Activated CD4-positive, alpha-beta T cell treated with anti-CD3 and anti-CD28 coated beads for 4 hours (primary cell): Measurements from ENCODE around the gene FAM151A.

Experiments
- DNase-seq, 2 donors: peaks; one replicate each; pipeline ENCODE4 v3.0.0-alpha.2; 2020

The FAM151A gene

DNA sequence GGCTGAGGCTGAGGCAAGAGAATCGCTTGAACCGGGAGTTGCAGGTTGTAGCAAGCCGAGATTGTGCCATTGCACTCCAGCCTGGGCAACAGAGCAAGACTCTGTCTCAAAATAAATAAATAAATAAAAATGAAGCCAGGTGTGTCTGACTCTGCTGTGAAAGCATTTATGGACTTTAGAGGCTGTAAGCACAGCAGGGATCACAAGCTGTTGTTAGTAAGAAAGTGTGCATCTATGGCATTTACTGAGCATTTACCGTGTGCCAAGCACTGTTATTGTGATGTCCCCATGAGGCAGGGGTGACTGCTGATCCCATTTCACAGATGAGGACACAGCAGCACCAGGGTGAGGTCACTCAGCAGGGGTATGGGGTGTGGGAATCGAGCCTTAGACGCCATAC is 20.1 kb downstream of the FAM151A start:
- DNase-seq: no peak

DNA sequence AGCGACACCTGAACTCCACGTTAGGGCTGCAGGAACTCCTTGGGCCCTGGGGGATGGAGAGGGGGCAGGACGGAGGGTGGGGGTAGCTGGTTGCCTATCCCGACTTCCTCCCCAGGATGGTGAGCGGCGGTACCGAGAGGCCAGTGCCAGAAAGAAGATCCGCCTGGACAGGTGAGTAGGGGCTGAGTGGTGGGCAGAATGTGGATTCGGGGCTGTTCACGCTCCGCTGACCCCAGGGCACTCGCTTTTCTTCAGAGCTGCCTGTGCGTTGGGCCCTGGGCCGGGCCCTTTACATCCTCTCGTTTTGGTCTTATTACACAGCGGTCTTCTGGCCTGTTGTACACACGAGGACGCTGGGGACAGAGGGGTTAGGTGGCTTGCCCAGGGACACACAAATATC is 20.8 kb downstream of the FAM151A start:
- DNase-seq: no peak

DNA sequence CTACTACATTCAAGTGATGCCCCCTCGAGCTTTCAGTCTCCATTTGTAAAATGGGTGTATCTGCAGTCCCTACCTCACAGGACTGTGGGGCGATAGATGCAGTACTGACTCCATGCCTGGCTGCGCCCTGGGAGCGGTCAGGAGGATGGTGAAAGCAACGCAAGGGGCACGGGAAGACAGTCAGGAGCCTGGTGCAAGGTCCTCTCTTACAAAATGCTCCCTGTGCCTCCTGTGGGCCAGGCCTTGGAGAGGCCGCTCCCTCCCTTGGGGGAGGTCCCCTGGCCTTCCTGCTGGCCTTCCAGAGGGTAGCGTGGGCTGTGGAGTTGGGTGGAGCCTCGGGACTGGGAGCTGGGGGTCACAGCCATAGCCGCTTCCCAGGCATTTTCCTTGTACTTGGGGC is 21.6 kb downstream of the FAM151A start:
- DNase-seq: no peak

DNA sequence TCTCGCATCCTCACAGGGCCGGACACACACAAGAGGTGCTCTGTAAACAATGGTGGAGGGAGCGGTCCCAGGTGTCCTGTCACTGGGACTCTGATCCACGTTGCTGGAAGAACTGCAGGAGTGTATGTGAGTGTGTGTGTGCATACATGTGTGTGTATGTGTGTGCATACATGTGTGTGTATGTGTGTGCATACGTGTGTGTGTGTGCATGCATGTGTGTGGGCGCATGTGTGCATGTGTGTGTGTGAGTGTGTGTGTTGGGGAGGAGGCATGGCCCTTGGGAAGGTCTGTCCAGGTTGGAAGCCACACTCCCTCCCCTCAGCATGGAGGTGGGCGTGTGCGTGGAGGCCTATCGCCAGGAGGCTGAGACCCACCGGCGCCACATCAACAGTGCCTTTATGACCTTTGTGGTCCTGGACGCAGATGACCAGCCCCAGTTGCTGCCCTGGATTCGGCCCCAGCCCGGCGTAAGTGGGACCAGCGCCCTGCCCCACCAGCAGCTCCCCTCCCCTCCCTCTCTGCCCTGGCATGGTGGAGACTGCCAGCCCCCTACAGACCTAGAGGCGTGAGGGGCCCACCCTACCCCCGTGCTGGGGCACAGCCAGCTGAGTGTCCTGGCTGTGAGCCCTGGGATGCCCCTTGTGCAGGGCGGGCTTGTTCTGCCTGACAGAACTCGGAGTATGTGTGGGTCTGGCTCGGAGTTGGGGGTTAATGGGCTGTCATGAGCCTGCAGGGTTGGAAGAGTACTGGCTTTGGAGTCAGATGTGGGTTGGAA is 22.2 kb downstream of the FAM151A start:
- no peak for DNase-seq

DNA sequence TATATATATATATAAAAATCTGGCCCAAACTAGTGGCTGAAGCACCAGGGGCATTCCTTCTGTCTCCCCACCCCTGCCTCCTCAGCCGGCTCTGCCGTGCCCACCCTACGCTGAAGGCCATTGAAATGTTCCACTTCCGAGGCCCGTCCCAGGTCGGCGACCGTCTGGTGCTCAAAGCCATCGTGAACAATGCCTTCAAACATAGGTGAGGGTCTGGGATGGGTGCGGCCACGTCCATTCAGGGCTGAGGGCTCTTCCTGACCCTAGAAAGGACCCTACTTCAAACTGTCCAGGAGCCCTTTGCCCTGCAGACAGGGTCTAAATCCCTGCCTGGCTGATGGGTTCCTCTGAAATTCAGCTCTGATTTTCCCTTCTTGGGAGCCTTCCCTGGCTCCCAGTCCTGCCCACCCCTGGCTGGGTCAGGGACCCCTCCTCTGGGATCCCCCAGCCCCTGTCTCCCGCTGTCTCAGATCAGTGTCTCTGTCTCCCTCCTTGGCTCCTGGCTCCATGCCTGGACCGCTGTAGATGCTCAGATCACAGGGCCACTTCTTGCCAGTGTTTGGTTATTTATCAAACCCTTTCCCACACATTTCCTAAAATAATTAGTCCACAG is 24.0 kb downstream of the FAM151A start:
- no peak for DNase-seq

DNA sequence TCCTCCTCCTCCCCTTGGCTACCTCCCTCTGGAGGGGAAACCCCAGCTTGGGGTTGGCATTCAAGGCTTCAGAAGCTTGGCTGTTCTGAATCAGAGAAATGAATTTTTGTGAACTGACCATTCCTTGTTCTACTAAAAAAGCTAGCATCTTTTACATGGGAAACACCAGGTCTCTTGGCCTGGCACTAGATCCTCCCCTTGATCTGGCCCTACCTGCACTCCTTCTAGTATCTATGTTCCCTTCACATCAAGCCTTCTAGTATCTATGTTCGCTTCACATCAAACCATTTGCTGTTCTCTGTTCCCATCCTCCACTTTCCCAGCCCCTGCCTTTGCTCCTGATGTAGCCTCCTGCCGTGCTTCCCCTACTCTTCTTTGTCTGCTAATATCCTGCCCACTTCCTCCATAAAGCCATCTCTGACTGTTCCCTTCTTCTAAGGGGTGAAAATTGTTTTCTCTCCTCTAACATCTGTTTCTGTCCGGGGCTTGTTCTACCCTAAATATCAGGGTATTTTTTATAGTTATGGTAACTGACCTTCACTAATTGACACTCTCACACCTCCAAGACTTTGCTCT is 25.8 kb downstream of the FAM151A start:
- no peak for DNase-seq

DNA sequence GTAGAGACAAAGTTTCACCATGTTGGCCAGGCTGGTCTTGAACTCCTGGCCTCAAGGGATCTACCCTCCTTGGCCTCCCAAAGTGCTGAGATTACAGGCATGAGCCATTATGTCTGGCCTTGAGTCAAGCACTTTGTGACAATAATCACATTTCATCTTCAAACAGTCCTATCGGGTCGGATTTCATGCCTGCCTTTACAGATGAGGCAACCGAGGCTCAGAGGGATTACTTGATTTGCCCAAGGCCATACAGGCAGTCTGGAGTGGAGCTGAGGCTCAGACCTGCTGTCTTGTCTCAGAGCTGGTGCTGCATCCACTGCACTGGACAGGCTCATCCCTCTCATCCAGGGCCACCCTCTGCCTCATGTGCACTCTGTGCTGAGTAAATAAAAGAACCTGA is 26.6 kb downstream of the FAM151A start:
- DNase-seq: no peak

DNA sequence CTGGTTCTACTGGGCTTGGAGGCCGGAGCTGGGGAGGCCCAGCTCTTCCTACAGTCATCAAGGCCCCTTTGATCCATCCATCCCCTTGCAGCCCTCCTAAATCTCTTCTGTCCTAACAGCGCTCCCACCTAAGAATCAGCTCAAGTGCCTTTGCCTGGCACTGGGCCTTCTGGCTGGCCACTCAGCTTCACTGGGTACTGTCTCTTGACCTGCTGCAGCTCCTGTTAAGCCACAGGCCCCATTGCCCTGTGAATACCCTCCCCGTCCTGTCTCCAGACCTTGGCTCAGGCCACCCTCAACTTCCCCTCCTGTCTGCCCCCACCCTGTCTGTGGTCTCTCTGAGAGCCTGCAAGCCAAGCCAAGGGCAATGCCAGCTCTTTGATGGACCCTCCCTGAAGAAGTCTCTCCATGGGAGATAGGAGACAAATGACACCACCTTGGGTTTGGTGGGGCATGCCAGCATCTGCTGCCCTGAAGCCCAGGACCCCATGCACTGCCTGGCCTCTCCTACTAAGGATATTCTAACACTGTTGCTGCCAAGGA is 27.3 kb downstream of the FAM151A start:
- DNase-seq: no peak

DNA sequence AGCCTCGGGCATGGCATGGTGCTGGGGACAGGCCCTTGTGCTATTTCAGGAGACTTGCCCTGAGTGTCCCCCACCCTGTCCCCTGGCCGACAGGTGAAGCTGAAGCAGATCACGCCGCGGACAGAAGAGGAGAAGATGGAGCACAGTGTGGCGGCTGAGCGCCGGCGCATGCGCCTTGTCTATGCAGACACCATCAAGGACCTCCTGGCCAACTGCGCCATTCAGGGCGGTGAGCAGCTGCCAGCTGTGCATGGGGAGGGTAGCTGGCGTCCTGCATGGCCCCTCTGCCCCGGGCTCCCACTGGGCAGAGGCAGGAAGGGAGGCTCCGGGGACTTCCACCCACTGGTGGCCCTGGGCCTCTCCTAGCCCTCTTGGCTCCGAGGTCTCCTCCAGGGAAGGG is 28.9 kb downstream of the FAM151A start:
- no peak for DNase-seq

DNA sequence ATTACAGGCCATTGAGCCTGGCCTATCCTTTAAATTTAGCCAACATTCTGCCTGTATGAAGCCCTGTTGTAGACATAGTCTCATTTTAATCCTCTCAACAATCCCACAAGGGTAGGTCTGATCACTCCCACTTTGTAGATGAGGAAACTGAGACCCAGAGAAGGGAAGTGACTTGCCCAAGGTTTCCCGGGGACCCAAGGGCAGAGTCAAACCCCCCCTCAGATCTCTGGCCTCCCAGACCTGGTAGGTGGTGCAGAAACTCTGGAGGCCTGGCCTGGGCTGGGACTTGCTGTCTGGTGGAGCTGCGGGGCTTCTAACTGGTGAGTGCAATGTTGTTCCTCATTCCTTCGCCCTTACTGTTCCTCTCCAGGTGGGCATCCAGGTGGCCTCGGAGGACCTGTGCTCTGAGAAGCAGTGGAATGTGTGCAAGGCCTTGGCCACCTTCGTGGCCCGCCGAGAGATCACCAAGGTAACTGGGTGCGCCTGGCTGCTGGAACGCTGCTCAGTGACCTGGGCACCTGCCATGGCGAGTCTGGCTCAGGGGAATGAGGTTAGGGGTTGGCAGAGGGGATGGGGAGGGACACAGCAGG is 29.7 kb downstream of the FAM151A start:
- no peak for DNase-seq

DNA sequence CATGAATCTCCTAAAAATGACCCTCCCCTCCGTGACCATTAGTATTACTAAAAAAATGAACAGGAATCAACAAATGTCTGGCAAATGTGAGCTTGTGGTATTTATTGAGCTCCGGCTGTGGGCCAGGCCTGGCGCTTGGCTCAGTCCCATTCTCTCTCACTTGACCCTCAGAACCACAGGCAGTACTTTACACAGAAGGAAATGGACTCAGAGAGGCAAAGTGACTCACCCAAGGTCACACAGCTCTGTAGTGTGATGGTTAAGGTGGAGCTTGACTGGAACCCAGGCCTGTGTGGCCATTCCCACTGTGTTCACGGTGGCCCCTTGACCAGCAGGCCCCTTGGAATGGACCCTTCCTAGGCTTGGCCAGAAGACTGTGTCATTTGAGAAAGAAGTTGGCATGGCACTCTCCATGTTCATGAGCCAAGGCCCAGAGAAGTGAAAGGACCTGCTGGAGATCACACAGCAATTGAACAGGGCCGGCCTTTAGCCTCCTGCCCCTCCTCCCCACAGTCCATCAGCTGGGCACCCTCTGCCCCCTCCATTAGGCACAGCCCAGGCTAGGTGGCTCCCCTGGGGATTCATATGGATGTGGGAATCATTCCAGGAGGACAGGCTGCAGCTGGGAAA is 32.1 kb downstream of the FAM151A start:
- no peak for DNase-seq

DNA sequence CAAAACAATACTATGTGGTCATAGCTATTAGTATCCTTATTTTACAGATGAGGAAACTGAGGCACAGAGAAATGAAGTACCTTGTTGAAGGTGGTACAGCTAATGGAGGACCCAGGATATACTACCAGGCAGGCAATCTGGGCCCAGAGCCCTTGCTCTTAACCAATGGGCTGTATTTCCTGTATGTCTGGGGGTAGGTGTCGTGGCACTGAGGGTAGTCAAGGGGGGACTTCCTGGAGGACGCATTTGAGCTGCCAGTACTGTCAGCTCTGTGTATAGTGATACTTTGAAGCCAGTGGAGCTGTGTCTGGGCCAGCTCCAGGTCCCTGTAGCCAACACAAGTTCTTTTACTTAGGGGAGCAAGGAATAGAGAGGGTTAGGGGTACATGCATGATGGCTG is 34.9 kb downstream of the FAM151A start:
- no peak for DNase-seq

DNA sequence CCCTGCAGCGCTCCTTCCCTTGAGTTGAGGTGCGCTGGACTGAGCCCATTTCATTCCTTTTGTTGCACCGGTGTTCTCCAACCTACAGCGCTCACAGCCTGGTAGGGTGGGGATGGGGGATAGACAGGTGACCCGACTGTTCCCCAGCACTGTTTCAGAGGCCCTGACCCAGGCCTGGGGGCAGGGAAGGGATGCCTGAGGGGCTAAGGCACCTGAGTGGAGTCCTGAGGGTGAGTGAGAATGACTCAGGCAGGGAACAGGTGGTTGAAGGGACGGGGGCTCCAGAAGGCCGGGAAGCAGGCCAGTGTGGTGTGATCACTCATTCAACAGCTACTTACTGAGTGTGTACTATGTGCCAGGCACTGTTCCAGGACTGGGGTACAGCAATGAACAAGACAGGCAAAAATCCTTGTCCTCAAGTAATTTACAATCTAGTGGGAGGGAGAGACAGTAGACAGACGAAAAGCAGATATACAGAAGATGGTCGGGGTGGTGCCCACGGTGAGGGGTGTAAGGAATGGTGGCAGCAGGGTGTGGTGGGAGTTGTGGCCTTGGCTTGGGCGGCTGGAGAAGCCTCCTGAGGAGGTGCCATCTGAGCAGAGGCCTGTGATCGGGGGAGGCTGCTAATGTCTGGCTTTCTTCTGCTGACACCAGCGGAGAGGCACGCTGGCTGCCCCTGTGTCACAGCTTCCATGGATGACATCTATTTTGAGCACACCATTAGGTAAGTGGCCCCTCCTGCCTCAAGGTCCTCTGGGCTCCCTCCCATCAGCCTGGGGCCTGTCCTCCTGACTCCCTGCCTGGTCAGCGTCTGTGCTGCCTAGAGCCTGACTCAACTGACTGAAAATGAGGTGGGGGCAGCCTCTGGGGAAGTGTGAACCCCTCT is 37.9 kb downstream of the FAM151A start:
- DNase-seq: no peak

DNA sequence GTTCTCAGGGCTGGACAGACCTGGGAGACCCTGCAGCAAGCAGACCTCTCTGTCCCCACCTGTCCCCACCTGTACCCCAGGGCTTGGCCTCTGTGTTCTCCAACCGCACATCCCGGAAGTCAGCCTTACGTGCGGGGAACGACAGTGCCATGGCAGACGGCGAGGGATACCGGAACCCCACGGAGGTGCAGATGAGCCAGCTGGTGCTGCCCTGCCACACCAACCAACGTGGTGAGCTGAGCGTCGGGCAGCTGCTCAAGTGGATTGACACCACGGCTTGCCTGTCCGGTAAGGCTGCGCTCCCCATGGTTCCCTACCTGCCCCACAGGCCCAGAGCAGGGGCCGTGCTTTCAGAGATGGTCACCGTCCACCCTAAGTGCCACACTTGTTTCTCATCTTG is 38.8 kb downstream of the FAM151A start:
- no peak for DNase-seq

DNA sequence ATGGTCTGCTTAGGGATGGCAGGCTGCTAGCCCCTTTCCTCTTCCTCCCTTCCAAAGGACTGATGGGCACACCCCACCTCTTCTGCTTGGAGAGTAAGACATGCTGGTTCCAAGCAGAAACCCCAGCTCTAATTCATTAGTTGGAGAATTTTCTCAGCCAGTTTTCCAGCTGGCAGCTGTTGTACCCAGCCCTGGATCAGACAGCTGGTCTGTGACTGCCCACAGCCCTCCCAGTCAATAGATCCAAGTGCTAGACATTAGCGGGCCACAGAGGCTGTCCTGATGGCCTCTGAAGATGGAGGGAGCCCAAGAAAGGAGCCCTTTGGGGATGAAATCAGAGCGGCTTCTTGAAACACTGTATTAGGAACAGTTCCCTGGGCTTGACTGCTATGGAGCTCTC is 39.5 kb downstream of the FAM151A start:
- DNase-seq: no peak

DNA sequence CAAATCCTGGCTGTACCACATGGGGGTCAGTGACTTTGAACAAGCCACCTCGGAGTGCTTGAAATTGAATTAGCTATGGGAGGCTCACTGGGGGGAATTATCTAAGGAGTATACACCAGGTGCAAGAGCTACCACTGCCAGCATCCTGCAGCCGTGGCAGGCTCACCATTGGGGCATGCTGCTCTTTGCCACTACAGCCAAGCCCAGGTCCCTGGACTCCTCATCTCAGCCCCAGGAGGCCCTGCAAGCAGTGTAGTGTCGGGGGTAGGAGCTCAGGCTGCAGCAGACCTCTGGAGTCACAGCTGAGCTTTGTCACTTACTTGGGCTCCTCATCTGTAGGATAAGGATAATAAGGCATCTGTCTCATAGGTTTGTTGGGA is 40.0 kb downstream of the FAM151A start:
- no peak for DNase-seq

DNA sequence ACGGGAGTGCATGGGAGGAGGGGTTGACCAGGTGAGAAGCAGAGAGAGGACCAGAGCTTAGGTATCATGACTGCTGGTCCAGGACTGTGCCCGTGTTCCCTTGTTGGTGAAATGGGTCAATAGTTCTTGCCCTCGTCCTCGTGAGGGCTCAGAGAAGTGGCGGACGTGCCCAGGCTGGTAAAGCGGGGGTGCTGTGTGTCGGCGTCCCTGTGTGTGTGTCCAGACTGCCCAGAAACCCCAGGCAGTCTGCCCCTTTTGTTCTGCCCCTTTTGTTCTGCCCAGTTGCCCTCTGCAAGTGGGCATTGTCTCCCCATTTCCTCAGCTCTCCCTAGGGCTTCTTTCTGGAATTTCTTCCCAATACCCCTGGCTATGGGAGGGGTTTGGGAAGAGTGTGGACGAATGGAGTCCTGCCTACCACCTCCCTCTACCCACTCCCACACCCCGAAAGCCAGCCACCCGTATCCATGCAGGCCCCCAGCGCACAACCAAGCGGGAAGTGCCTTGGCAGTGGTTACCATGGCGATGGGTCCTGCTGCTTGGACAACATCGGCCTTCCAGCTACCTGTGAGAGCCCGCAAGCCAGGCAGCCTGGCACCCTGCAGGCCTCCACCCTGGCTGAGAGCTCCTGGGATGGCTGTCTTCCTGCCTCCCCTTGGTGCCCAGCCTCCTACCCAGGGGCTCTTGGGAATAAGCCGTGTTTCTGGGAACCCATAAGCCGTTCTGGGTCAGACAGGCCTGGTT is 40.6 kb downstream of the FAM151A start:
- no peak for DNase-seq

DNA sequence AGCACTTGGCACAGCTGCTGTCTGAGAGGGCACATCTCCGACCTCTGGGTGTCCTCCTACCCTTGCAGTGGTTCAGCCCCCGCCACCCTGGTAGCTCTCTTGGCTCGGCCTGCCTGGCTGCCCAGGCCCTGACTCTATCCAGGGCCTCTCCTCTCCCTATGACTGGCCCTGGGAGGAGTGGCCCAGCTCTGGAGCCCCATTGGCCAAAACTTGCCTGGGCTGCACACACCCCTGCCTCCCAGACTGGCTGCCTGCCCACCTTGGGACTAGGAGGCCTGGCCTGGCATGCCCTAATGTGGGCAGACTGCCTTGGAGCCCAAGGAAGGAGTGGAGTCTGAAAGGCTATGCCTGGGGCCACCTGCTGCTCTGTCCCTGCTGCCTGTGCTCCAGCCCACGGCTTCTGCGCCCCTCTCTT is 41.7 kb downstream of the FAM151A start:
- no peak for DNase-seq

DNA sequence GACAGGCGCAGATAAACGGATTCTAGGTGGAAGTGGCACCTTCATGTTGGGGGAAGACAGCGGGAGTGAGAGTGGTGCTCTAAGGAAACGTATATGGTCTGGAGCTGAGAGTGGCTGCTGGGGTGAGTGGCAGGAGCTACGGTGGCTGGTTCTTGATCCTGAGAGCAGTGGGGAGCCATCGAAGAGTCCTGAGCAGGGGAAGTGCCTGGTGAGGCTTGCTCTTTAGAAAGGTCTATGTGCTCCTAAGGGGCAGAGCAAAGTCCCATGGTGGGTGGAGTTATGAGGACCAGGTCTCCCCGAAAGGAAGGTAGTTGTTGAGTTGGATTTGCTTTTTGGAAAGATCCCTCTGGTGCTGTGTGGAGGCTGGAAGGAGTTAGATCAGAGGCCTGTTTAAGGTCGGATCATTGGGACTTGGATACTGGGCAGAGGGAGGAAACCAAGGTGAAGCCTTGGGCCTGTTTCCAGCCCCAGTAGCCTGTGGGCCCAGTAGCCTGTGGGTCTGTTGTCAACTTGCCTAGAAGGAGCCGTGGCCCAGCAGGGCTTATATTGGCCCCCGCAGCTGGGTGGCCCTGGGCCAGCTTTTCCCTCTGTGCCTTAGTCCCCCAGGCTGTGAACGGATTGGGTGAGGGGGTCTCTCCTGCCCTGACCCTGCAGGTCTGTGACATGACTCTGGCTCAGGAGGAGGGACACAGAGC is 42.3 kb downstream of the FAM151A start:
- DNase-seq: no peak

DNA sequence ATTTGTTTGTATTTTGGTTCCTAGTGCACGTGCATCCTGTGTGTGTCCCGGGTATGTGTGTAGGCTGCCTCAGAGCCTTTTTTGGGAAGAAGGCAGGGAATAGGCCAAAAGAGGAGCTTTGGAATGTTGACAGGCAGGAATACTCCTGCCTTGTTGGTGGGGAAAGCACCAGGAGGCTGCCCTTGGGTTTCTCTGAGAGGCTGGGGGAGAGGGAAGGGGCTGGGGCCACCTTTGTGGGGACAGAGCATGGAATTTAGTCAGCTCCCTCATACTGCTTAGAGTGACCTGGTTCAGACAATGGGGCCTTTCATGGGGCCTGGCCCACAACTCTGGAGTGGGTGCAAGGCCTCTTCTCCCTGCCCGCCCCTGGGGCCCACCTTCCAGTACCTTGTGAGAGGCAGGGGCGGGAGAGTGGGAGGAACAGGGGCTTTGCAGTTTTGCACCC is 44.0 kb downstream of the FAM151A start:
- DNase-seq: no peak

DNA sequence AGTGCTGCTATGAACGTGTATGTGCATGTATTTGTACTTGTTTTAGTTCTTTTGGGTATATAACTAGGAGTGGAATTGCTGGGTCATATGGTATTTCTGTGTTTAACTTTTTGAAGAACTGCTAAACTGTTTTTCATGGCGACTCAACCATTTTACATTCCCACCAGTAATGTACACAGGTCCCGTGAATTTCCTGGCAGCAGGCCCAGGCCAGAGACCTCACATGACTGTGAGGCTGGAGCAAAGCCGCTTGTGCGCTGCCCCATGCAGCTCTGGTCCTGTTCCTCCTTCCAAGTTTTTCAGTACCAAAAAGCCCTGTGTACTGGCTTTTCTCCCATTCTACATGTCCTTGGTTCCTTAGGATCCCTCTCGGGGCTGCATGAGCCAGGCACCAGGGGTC is 45.7 kb downstream of the FAM151A start:
- DNase-seq: no peak
